Activated T-helper 1 cell treated with anti-CD3 and anti-CD28 coated beads, Interleukin-12 subunit alpha, Interleukin-12 subunit beta, Interleukin-2, Interleukin-4 antibody, amounts not matched to agents 30 ng/mL and 10 ng/mL and 1 ng/mL, durations not matched to agents 14 hours and 24 hours and 36 hours (primary cell): ENCODE data around the gene TCF12. TPM values are rescaled to one million over a fixed set of nuclear protein-coding genes. Genes with fewer than 3 reads are reported as not detected.
"Not testable (repeated sequence)": the region's sequence is repeated elsewhere in the genome, so short reads cannot be mapped to it uniquely, and the experiment has no call there.

ENCODE experiments used
- DNase-seq: peaks from one replicate; pipeline ENCODE4 v3.0.0; 2021; ENCODE audit warnings: low spot score
- H3K27ac Mint-ChIP-seq: one replicate; pipeline ENCODE4 v1.8.0; 2021; ENCODE audit warnings: mild to moderate bottlenecking, mixed read lengths
- H3K27me3 Mint-ChIP-seq: one replicate; pipeline ENCODE4 v1.8.0; 2022; ENCODE audit warnings: mild to moderate bottlenecking, moderate library complexity, mixed read lengths; ENCODE audit not compliant: insufficient read depth
- H3K36me3 Mint-ChIP-seq: one replicate; pipeline ENCODE4 v1.8.0; 2021; ENCODE audit warnings: low read depth, mixed read lengths
- H3K4me1 Mint-ChIP-seq: one replicate; pipeline ENCODE4 v1.8.0; 2021; ENCODE audit warnings: low read depth, mixed read lengths
- H3K4me3 Mint-ChIP-seq: one replicate; pipeline ENCODE4 v1.8.0; 2021; ENCODE audit warnings: mild to moderate bottlenecking, moderate library complexity, mixed read lengths
- H3K9me3 Mint-ChIP-seq: one replicate; pipeline ENCODE4 v1.8.0; 2021; ENCODE audit warnings: mixed read lengths
- intact Hi-C: fragments of 100-400 bp; cut with micrococcal nuclease; formaldehyde crosslinking; loops from one replicate; pipeline ENCODE4 v1.15.1; 2024
- total RNA-seq: library from RNA; stranded (reverse); gene quantifications from 2 replicates; pipeline ENCODE4 v1.2.3, GENCODE V29; 2022

Gene TCF12
- total RNA-seq, 1 donor from 2014 or later, result 85.7 TPM

GRCh38 chr15:56991017-56991416 is 72.6 kb downstream of the TCF12 start:
- H3K4me1 Mint-ChIP-seq, result peaks cover 20% of the 10 kb centered on the region
- no peaks in the 10 kb centered on the region for H3K27me3 Mint-ChIP-seq
- H3K9me3 Mint-ChIP-seq, result no peaks in the 10 kb centered on the region
- intact Hi-C loops, result no loop called here
- DNase-seq, result no peak
- H3K4me3 Mint-ChIP-seq, result no peak overlapping the region
- peaks cover 12% of the 10 kb centered on the region for H3K36me3 Mint-ChIP-seq
- H3K27ac Mint-ChIP-seq, result no peak overlapping the region

GRCh38 chr15:56992725-56993124 is 74.3 kb downstream of the TCF12 start:
- no peaks in the 10 kb centered on the region for H3K27me3 Mint-ChIP-seq

GRCh38 chr15:56994280-56994679 is 75.8 kb downstream of the TCF12 start:
- Mint-ChIP-seq H3K36me3 (peaks cover 12% of the 10 kb centered on the region), H3K4me3 (no peak overlapping the region), H3K9me3 (no peaks in the 10 kb centered on the region), H3K27me3 (no peaks in the 10 kb centered on the region), H3K27ac (no peak overlapping the region), H3K4me1 (peaks cover 19% of the 10 kb centered on the region)
- DNase-seq, result no peak
- intact Hi-C loops, result no loop called here

More at GRCh38 chr15:56992725-56993124, 74.3 kb downstream of the TCF12 start:
- H3K9me3 Mint-ChIP-seq, result no peaks in the 10 kb centered on the region
- peaks cover 21% of the 10 kb centered on the region for H3K4me1 Mint-ChIP-seq
- H3K36me3 Mint-ChIP-seq, result peaks cover 12% of the 10 kb centered on the region
- intact Hi-C loops, result no loop called here
- no peak for DNase-seq
- H3K4me3 Mint-ChIP-seq, result no peak overlapping the region
- H3K27ac Mint-ChIP-seq, result no peak overlapping the region

- intact Hi-C loops, result no loop called here
- Mint-ChIP-seq H3K27ac (no peak overlapping the region), H3K4me3 (no peak overlapping the region), H3K9me3 (no peaks in the 10 kb centered on the region), H3K27me3 (no peaks in the 10 kb centered on the region), H3K4me1 (peaks cover 9% of the 10 kb centered on the region), H3K36me3 (peaks cover 12% of the 10 kb centered on the region)
- no peak for DNase-seq
Observed at GRCh38 chr15:56996093-56996492, 77.6 kb downstream of the TCF12 start.

- H3K36me3 Mint-ChIP-seq, result peaks cover 17% of the 10 kb centered on the region
- H3K4me1 Mint-ChIP-seq, result peaks cover 9% of the 10 kb centered on the region
- H3K4me3 Mint-ChIP-seq, result no peak overlapping the region
- intact Hi-C loops, result no loop called here
- H3K9me3 Mint-ChIP-seq, result no peaks in the 10 kb centered on the region
- H3K27me3 Mint-ChIP-seq, result no peaks in the 10 kb centered on the region
- no peak for DNase-seq
- no peak overlapping the region for H3K27ac Mint-ChIP-seq
Observed at GRCh38 chr15:56996746-56997470, 78.5 kb downstream of the TCF12 start.

GRCh38 chr15:57003418-57003817 is 85.0 kb downstream of the TCF12 start:
- intact Hi-C loops, result no loop called here
- no peaks in the 10 kb centered on the region for H3K9me3 Mint-ChIP-seq
- DNase-seq, result no peak

GRCh38 chr15:57005244-57005643 is 86.8 kb downstream of the TCF12 start:
- DNase-seq, result no peak
- intact Hi-C loops, result no loop called here
- peaks cover 5% of the 10 kb centered on the region for H3K36me3 Mint-ChIP-seq
- no peak overlapping the region for H3K27ac Mint-ChIP-seq
- no peaks in the 10 kb centered on the region for H3K4me1 Mint-ChIP-seq
- no peak overlapping the region for H3K4me3 Mint-ChIP-seq
- no peaks in the 10 kb centered on the region for H3K9me3 Mint-ChIP-seq
- H3K27me3 Mint-ChIP-seq, result no peaks in the 10 kb centered on the region

More at GRCh38 chr15:57003418-57003817, 85.0 kb downstream of the TCF12 start:
- no peaks in the 10 kb centered on the region for H3K4me1 Mint-ChIP-seq
- H3K4me3 Mint-ChIP-seq, result no peak overlapping the region
- no peaks in the 10 kb centered on the region for H3K27me3 Mint-ChIP-seq
- H3K27ac Mint-ChIP-seq, result no peak overlapping the region
- peaks cover 5% of the 10 kb centered on the region for H3K36me3 Mint-ChIP-seq

DNA sequence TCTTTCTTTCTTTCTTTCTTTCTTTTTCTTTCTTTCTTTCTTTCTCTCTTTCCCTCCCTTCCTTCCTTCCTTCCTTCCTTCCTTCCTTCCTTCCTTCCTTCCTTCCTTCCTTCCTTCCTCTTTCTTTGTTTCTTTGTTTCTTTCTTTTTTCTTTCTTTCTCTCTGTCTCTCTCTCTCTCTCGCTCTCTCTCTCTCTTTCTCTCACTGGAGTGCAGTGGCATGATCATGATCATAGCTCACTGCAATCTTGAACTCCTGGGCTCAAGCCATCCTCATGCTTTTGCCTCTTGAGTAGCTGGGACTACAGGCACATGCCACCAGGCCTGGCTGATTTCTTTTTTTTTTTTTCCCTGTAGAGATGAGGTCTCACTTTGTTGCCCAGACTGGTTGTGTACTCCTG is 89.4 kb downstream of the TCF12 start:
- H3K9me3 Mint-ChIP-seq, intact Hi-C loops, H3K27me3 Mint-ChIP-seq, H3K36me3 Mint-ChIP-seq, H3K4me3 Mint-ChIP-seq, H3K4me1 Mint-ChIP-seq, H3K27ac Mint-ChIP-seq, DNase-seq: not testable (repeated sequence)

- peaks cover 5% of the 10 kb centered on the region for H3K4me1 Mint-ChIP-seq
- no peak overlapping the region for H3K27ac Mint-ChIP-seq
- no peak overlapping the region for H3K4me3 Mint-ChIP-seq
- intact Hi-C loops, result loop anchor here (10.0 kb wide), 1 partner anchor 516 kb away; no protein-coding TSS in a partner anchor
- no peak for DNase-seq
- H3K36me3 Mint-ChIP-seq, result peaks cover 2% of the 10 kb centered on the region
- H3K9me3 Mint-ChIP-seq, result no peaks in the 10 kb centered on the region
- H3K27me3 Mint-ChIP-seq, result no peaks in the 10 kb centered on the region
Observed at GRCh38 chr15:57010724-57011123, 92.3 kb downstream of the TCF12 start.

DNA sequence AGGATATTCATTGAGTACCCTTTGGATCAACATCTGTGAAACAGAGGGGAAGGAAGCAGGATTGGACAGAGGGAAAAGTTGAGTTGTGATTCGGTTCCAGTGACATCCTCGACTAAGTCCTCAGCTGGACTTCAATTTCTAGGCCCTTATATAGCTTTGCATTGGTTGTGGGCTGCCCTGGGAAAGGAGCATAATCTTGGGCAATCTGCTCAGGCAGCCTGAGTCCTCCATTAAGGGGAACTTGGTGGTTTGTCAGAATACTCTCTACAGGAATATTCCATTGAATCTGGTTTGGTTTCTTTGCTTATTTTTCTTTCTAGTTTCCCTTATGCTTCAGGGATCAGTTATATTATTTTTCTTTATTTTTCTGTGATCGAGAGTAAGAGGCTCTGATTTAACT is 94.1 kb downstream of the TCF12 start:
- Mint-ChIP-seq H3K36me3 (peaks cover 6% of the 10 kb centered on the region), H3K27me3 (no peaks in the 10 kb centered on the region), H3K4me3 (no peak overlapping the region), H3K4me1 (peaks cover 5% of the 10 kb centered on the region), H3K9me3 (no peaks in the 10 kb centered on the region), H3K27ac (no peak overlapping the region)
- no peak for DNase-seq
- intact Hi-C loops, result loop anchor here (10.0 kb wide), 1 partner anchor 518 kb away; no protein-coding TSS in a partner anchor

GRCh38 chr15:57014896-57015295 is 96.5 kb downstream of the TCF12 start:
- H3K4me1 Mint-ChIP-seq, result peaks cover 12% of the 10 kb centered on the region
- not testable (repeated sequence) for H3K27me3 Mint-ChIP-seq, H3K4me3 Mint-ChIP-seq, DNase-seq, H3K36me3 Mint-ChIP-seq, H3K27ac Mint-ChIP-seq, H3K9me3 Mint-ChIP-seq
- intact Hi-C loops, result loop anchor here (10.0 kb wide), 1 partner anchor 520 kb away; no protein-coding TSS in a partner anchor

DNA sequence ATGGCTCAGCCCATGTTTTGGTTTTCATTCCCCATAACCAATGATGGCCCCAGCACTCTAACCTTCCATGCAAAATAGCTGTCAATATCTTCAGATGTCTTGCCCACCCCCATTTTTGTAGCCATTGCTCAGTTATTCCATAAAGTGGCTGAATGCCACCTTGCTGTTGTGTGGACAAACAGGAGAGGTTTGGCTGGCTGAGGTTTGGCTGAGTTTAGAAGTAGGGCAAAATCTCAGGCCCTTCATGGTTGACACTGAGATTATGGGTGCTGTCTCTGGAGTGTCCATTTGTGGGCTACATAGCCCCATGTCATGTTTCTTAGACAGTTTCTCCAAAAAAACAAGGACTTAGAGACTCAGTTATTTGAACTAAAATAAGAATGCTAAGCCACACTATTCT is 96.9 kb downstream of the TCF12 start:
- no peak for DNase-seq
- Mint-ChIP-seq H3K4me3 (no peak overlapping the region), H3K9me3 (no peaks in the 10 kb centered on the region), H3K4me1 (peaks cover 13% of the 10 kb centered on the region), H3K27ac (no peak overlapping the region), H3K27me3 (no peaks in the 10 kb centered on the region), H3K36me3 (peaks cover 6% of the 10 kb centered on the region)
- intact Hi-C loops, result loop anchor here (10.0 kb wide), 1 partner anchor 521 kb away; no protein-coding TSS in a partner anchor

DNA sequence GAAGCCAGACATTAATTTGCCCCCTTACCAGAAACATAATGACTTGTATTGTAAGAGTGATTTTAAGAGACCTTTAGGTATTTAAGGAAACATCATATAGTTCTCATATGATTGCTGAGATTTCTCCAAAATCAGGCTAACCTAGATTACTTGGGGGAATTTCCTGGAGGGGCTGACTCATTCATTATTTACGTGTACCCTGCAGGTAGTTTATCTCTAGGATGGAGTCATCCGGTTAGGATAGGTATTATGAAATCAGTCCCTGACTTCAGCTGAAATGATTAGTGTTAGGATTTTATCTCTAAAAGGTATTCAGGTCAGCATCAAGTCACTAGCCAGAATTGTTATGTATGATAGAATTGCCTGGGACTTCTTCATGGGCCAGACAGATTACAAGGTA is 97.5 kb downstream of the TCF12 start:
- intact Hi-C loops, result loop anchor here (10.0 kb wide), 1 partner anchor 521 kb away; no protein-coding TSS in a partner anchor
- H3K4me1 Mint-ChIP-seq, result peaks cover 8% of the 10 kb centered on the region
- H3K36me3 Mint-ChIP-seq, result peaks cover 8% of the 10 kb centered on the region
- peaks cover 1% of the 10 kb centered on the region for H3K9me3 Mint-ChIP-seq
- H3K27me3 Mint-ChIP-seq, result no peaks in the 10 kb centered on the region
- H3K4me3 Mint-ChIP-seq, result no peak overlapping the region
- H3K27ac Mint-ChIP-seq, result no peak overlapping the region
- DNase-seq, result no peak
